ENCODE data around the gene VPS4A.
"Not testable (repeated sequence)": the region's sequence is repeated elsewhere in the genome, so short reads cannot be mapped to it uniquely, and the experiment has no call there.

The VPS4A gene

GRCh38 chr16:69310653-69311532 is at the start of gene VPS4A:
Gene VPS4A (plus strand): TSS chr16:69311350. CDS start chr16:69311512, 162 bp downstream.
- DNase-seq (ENCODE audit: extremely low read depth in 1 of 2, low read depth in 1 of 2), result peak; percentile 90 to 97

- DNase-seq (ENCODE audit: extremely low read depth in 1 of 2, low read depth in 1 of 2), result no peak
Observed at GRCh38 chr16:69266334-69267063, 44.7 kb upstream of the VPS4A start.

- no peak for DNase-seq (ENCODE audit: extremely low read depth in 1 of 2, low read depth in 1 of 2)
Observed at GRCh38 chr16:69267633-69268032, 43.5 kb upstream of the VPS4A start.

GRCh38 chr16:69270395-69270794 is 40.8 kb upstream of the VPS4A start:
- DNase-seq (ENCODE audit: extremely low read depth in 1 of 2, low read depth in 1 of 2), result no peak

- DNase-seq (ENCODE audit: extremely low read depth in 1 of 2, low read depth in 1 of 2), result no peak
Observed at GRCh38 chr16:69270831-69271230, 40.3 kb upstream of the VPS4A start.

- no peak for DNase-seq (ENCODE audit: extremely low read depth in 1 of 2, low read depth in 1 of 2)
Observed at GRCh38 chr16:69273009-69273408, 38.1 kb upstream of the VPS4A start.

GRCh38 chr16:69274699-69275235 is 36.4 kb upstream of the VPS4A start:
- no peak for DNase-seq (ENCODE audit: extremely low read depth in 1 of 2, low read depth in 1 of 2)

- DNase-seq (ENCODE audit: extremely low read depth in 1 of 2, low read depth in 1 of 2), result no peak
Observed at GRCh38 chr16:69276148-69277115, 34.7 kb upstream of the VPS4A start.

GRCh38 chr16:69277413-69277812 is 33.7 kb upstream of the VPS4A start:
- no peak for DNase-seq (ENCODE audit: extremely low read depth in 1 of 2, low read depth in 1 of 2)

GRCh38 chr16:69283851-69284250 is 27.3 kb upstream of the VPS4A start:
- DNase-seq (ENCODE audit: extremely low read depth in 1 of 2, low read depth in 1 of 2), result no peak

- DNase-seq (ENCODE audit: extremely low read depth in 1 of 2, low read depth in 1 of 2), result no peak
Observed at GRCh38 chr16:69285240-69285639, 25.9 kb upstream of the VPS4A start.

GRCh38 chr16:69286941-69287713 is 24.0 kb upstream of the VPS4A start:
- DNase-seq (ENCODE audit: extremely low read depth in 1 of 2, low read depth in 1 of 2), result peak in 1 of 2 donors; percentile 4

- DNase-seq (ENCODE audit: extremely low read depth in 1 of 2, low read depth in 1 of 2), result not testable (repeated sequence)
Observed at GRCh38 chr16:69291657-69292056, 19.5 kb upstream of the VPS4A start.

- no peak for DNase-seq (ENCODE audit: extremely low read depth in 1 of 2, low read depth in 1 of 2)
Observed at GRCh38 chr16:69293401-69293800, 17.7 kb upstream of the VPS4A start.

GRCh38 chr16:69294051-69294450 is 17.1 kb upstream of the VPS4A start:
- no peak for DNase-seq (ENCODE audit: extremely low read depth in 1 of 2, low read depth in 1 of 2)

- DNase-seq (ENCODE audit: extremely low read depth in 1 of 2, low read depth in 1 of 2), result not testable (repeated sequence)
Observed at GRCh38 chr16:69296771-69297170, 14.4 kb upstream of the VPS4A start.

- no peak for DNase-seq (ENCODE audit: extremely low read depth in 1 of 2, low read depth in 1 of 2)
Observed at GRCh38 chr16:69298261-69298660, 12.9 kb upstream of the VPS4A start.

GRCh38 chr16:69301187-69301586 is 10.0 kb upstream of the VPS4A start:
- DNase-seq (ENCODE audit: extremely low read depth in 1 of 2, low read depth in 1 of 2), result no peak

- no peak for DNase-seq (ENCODE audit: extremely low read depth in 1 of 2, low read depth in 1 of 2)
Observed at GRCh38 chr16:69301861-69302260, 9.3 kb upstream of the VPS4A start.

- DNase-seq (ENCODE audit: extremely low read depth in 1 of 2, low read depth in 1 of 2), result no peak
Observed at GRCh38 chr16:69302301-69302700, 8.8 kb upstream of the VPS4A start.

All from activated CD8-positive, alpha-beta memory T cell treated with anti-CD3 and anti-CD28 coated beads for 1 hour (primary cell).